HG03280 (cell line): Measurements from ENCODE around the gene TRPC5OS.

Source experiments
- ATAC-seq: cut with Tn5 transposase; IDR thresholded peaks from one replicate; pipeline ENCODE4 v1.9.1; 2021; ENCODE audit warnings: mild to moderate bottlenecking, moderate library complexity; ENCODE audit not compliant: unreplicated experiment

Gene TRPC5OS

DNA sequence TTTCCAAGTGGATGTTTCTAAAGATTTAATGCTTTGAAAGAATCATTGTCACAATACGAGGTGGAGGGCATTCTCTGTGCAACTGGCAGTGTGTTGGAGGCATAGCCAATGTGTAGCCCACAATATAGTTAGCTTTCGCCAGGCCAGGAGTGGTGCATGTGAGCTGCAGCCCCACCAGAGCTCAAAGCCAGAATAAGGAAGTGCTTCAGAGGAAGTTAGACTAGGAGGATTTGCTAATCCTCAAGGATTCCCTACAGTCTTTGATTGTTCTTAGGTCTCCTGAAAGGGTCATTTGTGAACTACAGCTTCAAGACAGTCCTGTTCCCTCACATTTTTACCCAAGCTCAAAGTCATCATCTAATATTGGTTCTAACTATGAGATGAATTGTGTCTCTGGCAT, 16.4 kb downstream of the TRPC5OS start:
- no peak for ATAC-seq

DNA sequence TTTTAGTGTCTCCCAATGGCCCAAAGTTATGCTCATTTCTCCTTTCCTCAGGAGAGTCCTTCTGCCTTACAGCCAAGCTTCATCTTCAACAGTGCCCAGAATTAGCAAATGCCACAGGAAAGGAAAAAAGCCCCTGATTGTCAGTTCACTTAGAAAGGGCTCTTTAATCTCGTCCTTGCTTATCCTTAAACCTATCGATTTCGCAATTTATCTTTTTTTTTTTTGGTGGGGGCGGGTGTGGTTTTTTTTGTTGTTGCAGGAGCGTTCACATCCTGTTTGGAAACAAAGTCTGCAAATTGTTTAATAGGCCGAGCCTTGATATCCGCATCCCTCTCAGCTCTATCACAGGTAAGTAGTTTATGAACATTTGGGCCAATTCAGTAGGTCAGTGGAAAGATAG, 20.2 kb downstream of the TRPC5OS start:
- no peak for ATAC-seq

DNA sequence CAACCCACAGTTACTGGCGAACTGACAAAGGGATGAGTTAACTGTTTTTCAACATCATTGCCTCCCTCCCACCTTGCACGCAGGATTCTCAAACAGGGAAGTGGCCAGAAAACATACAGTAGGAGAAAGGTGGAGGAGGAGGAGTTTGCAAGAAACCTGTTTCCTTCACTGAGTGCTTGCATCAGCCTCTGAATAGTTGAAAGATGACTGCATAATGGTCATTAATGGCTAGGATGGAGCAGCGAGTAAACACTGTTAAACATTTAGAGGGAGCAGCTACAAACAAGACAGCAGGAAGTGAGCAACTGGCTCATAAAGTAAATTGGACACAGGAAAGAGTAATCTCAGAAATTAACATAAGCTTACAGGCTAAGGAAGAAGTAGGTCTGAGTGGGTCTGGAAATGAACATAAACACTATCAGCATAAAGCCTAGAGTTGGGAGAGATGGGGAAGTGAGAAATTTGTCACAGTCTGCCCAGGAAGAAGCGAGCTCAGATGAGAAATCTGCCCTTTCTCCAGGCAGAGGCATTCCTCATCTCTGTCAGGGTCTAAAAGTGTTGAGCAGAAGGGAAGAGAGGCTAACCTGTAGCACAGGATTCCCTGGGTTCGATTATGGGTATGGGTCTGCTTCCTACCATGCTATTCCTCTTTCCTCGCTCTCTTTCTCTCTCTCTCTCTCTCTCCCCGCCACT, 38.6 kb downstream of the TRPC5OS start:
- no peak for ATAC-seq

DNA sequence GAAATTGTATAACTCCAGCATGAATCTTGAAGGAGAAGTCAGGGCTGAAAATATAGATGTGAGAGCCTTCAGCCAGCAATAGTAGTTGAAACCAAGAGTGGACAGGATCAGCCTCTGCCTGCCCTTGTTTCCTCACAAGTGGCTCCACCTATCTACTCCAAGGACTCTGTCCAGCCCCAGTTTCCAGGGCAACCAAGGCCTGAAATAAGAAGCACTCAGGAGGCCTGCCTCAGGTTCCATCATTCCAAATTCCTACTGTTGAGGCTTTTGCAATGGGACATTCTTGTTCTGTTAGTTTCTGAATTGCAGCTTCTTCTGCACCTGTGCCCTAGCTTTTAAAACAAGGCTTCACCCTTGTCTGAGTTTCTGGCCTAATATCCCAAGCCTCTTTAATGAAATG, 41.6 kb downstream of the TRPC5OS start:
- no peak for ATAC-seq

DNA sequence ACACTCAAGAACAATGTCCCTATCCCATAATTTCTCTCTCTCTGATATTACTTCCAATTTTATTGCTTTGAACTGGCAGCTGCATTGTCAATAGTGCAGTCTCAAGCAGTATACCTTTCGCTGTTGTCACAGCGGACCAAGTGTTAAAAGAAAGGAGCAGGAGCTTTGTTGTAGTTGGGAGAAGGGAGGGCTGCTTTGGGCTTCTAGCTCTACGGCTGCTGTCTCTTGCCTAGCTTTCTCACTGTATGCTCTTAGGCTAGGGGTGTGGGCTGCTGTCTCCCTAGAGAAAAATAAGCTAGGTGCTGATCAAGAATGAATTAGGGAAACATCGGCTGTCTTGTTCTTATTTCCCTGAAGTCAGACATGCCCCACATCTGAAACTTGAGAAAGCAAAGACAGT, 52.5 kb downstream of the TRPC5OS start:
- no peak for ATAC-seq
